WTC11 (cell line): ENCODE measurements around the gene GPR18.

Source experiments
- CTCF ChIP-seq: fragments of 200-600 bp; IDR thresholded peaks from 2 replicates; pipeline ENCODE4 v1.8.0; 2022; ENCODE audit warnings: antibody characterized with exemption
- E2F1 ChIP-seq: sonication (generic); formaldehyde crosslinking; IDR thresholded peaks from 2 replicates; pipeline ENCODE4 v1.8.0; 2022; ENCODE audit warnings: mild to moderate bottlenecking, missing genetic modification reagents
- IRF1 ChIP-seq: sonication (generic); formaldehyde crosslinking; IDR thresholded peaks from 2 replicates; pipeline ENCODE4 v1.8.0; 2023; ENCODE audit warnings: missing genetic modification reagents

GRCh38 chr13:99254830-99255229 lies 3.3 kb downstream of the GPR18 start:
- TF ChIP-seq CTCF (no peak), IRF1 (CRISPR knock-in tag) (no peak), E2F1 (CRISPR knock-in tag) (no peak)
